ENCODE results near the gene FAM184A.

DNA sequence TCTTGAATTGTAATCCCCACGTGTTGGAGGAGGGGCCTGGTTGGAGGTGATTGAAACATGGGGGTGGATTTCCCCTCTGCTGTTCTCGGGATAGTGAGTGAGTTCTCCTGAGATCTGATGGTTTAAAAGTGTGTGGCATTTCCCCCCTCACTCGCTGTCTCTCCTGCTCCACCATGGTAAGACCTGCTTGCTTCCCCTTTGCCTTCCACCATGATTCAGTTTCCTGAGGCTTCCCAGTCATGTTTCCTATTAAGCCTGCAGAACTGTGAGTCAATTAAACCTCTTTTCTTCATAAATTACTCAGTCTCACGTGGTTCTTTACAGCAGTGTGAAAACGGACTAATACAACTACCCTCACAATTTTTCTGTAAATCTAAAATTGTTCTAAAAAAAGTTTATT is 26.8 kb upstream of the FAM184A start:
- TF ChIP-seq CTCF (optimal IDR thresholded peaks at IDR 0.05 in 1 of 3, IDR thresholded peaks at IDR 0.05 in 1 of 3, conservative IDR thresholded peaks at IDR 0.05 in 1 of 3; ENCODE audit: extremely low read depth in 1 of 3, insufficient read depth in 2 of 3, low read length in 3 of 3), result no peak
- TF ChIP-seq EZH2 (IDR thresholded peaks at IDR 0.05; ENCODE audit: low read length), result no peak

Data from keratinocyte (primary cell).